HG03439 (cell line): ENCODE measurements around the gene OR1L1.

Experiments used
- ATAC-seq: cut with Tn5 transposase; IDR thresholded peaks from one replicate; pipeline ENCODE4 v1.9.1; 2021; ENCODE audit warnings: mild to moderate bottlenecking, moderate library complexity; ENCODE audit not compliant: unreplicated experiment

Gene OR1L1, protein sequence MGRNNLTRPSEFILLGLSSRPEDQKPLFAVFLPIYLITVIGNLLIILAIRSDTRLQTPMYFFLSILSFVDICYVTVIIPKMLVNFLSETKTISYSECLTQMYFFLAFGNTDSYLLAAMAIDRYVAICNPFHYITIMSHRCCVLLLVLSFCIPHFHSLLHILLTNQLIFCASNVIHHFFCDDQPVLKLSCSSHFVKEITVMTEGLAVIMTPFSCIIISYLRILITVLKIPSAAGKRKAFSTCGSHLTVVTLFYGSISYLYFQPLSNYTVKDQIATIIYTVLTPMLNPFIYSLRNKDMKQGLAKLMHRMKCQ

DNA sequence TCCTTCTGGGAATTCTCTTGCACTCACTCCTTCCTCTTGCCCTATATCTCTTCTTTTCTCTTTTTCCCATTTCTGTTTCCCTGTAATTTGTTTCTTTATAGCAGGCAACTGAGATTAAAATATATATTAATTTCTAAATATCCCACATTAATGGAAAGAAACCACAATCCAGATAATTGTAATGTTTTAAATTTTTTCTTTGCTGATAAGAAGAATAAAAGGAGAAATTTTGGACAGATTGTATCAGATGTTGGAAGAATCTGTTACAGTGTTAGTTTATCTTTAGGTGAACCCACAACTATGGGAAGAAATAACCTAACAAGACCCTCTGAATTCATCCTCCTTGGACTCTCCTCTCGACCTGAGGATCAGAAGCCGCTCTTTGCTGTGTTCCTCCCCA lies at the start of gene OR1L1:
Gene OR1L1, plus strand, starts transcription at position 301 of the 400 bp plus-strand sequence. Its CDS starts 0 bp downstream, at position 301.
- ATAC-seq = no peak

DNA sequence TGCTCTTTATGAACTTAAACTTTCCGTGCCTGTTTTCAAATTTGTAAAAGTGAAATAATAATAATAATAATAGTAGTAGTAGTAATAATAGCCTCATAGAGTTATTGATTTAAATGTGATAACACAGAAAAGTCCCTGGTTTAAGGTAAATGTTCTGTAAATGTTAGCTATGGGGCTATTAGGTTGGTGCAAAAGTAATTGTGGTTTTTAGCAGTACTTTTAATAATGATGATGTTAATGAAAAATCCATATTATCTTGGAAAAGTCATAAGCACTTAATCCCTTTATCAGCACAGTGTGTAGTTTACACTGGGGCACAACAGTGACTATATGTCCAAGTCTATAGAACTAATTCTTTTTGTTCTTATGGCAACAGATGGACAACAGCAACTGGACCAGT lies 47.2 kb upstream of the OR1L1 start, which contains the start of gene OR1Q1:
Gene OR1Q1, plus strand, starts transcription at position 377 of the 400 bp plus-strand sequence. Its CDS starts 0 bp downstream, at position 377.
- ATAC-seq = no peak

DNA sequence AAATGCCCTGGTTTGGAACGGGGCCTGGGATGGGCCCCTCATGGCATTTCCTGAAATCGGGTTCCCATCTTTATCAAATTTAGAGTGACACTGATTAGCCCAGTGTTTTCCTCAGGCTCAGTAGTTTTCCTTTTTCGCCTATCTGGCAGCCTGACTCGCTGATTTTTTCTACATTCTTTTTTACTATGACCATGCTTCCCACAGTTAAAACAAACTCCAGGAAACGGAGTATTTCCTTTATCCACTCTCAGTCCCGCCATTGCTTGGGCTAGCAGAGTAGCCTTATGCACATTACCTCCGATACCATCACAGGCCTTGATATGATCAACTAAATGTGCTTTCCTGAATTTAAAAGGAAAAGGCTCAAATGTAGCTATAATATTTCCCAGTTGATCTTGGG lies 41.5 kb upstream of the OR1L1 start:
- ATAC-seq = no peak

DNA sequence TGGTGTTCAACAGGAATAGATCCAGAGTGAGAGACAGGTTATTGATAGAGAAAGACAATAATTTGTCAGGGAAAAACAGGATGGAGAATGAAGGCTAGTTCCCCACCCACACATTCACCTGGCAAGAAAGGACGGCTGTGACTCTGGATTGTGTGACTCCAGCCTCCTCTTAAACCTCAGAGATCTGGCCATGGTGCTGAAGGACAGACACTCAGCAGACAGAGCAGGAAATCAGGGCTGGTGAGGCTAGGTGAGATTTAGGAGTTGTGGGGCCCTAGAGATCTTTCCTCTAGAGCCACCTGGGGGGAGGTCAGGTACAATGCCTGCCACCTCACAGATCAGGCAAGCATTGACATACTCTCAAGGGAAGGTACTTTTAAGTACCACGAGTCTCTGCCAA lies 19.3 kb upstream of the OR1L1 start:
- no peak for ATAC-seq

DNA sequence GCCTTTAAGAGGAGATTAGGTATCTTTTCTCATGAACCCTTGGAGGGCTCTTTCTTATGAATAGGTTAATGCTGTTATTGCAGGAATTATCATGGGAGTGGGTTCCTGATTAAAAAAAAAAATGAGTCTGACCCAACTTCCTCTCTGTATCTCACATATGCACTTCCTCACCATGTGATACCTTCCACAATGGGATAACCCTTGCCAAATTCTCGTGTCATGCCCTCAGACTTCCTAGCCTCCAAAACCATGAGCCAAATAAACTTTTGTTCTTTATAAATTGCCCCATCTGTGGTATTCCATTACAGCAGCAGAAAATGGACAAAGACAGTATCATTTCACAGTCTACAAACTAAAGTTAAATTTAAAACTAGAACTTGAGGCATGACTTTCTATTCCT lies 5.1 kb upstream of the OR1L1 start:
- no peak for ATAC-seq

DNA sequence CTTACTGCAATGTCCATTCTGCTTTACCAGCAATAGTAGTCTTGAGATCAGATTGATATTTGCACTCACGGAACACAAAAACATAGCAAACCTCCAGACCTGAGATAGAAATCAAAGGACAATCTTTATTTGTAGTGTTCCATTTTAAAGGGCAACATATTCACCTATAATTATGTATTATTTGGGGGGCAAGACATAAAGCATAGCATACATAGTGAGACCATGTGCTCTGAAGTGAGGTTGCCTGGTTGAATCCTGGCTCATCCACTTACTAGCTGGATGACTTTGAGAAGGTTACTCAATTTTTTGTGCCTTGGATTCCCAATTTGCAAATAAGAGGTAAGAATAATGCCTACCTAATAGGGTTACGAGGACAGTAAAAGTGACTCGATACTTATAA lies 4.0 kb upstream of the OR1L1 start, which contains the start of gene OR1B1:
Gene OR1B1, minus strand, starts transcription at position 101 of the 400 bp plus-strand sequence.
- no peak for ATAC-seq

DNA sequence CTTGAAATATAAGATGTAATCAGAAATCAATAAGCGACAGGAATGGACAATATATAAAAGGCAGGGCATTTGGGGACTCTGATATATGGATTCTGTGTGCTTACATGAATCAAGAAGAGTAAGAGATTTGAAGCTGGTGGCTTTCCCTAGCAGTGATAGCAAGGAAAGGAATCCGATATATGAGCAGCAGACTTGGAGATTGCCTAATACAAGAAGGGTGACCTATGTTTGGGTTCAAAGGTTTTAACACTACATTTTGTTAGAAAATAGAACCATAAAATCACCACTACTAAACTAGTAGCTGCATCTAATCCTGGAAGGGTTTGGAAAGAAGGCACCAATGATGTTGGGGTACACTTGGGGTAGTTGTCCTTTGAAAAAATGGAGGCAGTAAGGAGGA lies 11.0 kb downstream of the OR1L1 start:
- no peak for ATAC-seq

DNA sequence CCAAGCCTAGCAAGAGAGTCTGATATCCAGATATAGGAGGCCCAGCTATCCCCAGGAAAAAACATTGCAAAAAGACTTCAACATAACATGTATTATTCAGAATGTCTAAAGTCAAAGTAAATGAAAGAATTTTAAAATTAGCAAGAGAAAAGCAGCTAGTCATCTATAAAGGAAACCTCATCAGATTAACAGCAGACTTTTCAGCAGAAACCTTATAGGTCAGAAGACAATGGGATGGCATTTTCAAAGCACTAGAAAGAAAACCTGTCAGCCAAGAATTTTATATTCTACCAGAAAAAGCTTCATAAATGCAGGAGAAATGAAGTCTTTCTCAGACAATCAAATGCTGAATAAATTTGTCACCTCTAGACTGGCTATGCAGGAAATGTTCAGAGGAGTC lies 23.3 kb downstream of the OR1L1 start:
- ATAC-seq = no peak

DNA sequence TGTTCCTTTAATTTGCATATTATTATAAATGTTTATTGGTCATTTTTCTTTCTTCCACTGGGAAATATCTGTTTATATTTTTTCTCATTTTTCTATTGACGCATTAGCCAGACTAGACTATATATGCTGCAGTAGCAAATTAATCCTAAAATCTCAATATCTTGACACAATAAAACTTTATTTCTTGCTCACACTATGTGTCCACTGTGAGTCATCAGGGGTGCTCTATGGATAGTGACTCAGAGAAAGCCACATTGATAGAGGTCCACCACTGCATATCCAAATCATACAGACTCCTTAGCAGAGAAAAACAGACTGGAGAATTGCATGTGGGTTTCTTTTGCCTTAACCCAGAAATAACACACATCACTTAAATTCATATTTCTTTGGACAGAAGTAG lies 34.2 kb downstream of the OR1L1 start:
- no peak for ATAC-seq
